HG03439 (cell line): Measurements from ENCODE around the gene SORCS2.

Experiments used
- ATAC-seq: cut with Tn5 transposase; IDR thresholded peaks from one replicate; pipeline ENCODE4 v1.9.1; 2021; ENCODE audit warnings: mild to moderate bottlenecking, moderate library complexity; ENCODE audit not compliant: unreplicated experiment

Gene SORCS2

DNA sequence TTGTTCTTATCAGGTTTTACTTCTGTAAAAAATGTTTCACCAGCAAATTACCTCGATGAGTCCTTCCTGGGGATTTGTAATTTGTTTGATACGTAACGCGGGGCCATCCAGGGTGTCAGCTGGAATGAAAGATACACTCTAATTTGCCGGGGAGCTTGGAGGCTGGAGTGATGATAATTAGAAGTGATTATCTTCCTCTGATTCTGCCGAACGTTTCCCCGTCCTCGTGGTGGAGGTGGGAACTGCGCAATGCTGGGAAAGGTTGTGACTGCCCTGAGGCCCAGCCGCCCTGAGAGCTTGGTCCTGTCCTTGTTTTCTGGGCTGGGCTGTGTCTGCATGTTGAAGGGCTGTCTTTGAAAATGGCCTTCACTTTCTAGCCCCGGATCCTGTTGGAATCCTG lies 48.0 kb downstream of the SORCS2 start:
- no peak for ATAC-seq

- ATAC-seq = no peak
Observed at GRCh38 chr4:7241597-7242125, 49.3 kb downstream of the SORCS2 start.

- no peak for ATAC-seq
Observed at GRCh38 chr4:7242766-7243165, 50.4 kb downstream of the SORCS2 start.

DNA sequence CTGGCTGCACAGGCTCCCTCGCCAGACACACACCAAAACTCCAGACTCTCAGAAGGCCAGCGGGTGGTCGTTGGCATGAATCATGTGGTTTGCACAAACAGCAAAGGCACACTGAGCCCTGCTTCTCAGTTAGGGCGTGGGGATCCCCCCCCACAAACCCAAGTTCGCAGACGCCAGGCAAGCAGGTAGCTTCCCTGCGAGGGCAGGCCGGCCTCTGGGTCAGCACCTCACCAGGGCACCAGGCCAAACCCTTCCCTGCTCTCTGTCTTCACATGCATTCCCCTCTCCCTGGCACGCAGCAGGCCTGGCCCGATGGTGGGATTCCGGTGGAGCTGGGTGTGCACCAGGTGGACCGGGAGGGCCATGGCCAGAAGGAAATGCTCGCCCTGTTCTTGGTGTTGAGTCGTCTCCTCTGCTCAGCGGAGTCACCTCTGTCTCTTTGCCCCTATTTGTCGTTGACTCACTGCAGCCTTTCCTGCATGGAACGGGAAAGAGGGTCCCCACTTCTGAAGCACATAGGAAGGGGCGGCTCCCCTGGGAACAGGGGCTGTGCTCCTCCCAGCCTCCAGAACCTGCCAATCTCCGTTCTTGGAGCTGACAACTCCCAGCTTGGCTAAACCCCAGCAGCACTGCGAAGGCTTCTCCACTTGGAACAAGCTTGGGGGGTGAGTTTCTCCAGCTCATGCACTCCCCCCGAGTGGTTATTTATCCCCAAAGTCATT lies 51.4 kb downstream of the SORCS2 start:
- ATAC-seq = no peak

DNA sequence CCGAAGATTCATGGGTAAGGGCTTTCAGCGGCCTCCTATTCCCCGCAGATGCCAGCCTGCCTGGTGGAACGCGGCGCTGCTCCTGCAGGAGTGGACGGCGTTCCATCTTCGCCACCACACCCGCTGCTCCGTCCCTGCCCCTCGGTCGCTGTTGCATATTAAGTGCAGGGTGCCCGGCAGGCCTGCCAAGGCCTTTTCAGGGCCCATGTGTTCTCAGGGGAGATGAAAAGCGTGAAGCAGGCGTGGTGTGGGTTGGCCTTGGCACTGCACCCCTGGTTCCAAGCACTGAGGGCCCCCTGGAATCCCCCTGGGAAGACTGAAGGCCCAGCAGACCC lies 52.0 kb downstream of the SORCS2 start:
- no peak for ATAC-seq

- no peak for ATAC-seq
Observed at GRCh38 chr4:7244751-7245320, 52.5 kb downstream of the SORCS2 start.

- ATAC-seq = no peak
Observed at GRCh38 chr4:7247521-7247920, 55.2 kb downstream of the SORCS2 start.

- ATAC-seq = no peak
Observed at GRCh38 chr4:7247946-7248345, 55.6 kb downstream of the SORCS2 start.

DNA sequence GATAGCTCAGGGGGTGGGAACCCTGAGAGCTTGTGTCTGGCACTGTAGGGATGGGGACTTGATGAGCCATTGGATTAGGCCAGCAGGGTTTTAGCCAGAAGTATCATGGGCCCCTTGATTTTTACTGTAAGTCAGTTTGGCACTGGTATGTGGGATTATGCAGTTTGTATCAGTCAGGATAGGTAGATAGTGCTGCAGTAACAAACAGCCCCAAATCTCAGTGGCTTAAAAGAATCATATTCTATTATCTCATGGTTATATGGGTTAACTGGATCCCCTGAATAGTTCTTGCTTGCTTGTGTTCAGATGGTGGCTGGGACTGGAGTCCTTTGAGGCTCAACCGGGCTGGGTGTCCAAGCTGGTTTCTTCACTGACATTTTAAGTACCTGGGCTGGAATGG lies 56.5 kb downstream of the SORCS2 start:
- no peak for ATAC-seq

DNA sequence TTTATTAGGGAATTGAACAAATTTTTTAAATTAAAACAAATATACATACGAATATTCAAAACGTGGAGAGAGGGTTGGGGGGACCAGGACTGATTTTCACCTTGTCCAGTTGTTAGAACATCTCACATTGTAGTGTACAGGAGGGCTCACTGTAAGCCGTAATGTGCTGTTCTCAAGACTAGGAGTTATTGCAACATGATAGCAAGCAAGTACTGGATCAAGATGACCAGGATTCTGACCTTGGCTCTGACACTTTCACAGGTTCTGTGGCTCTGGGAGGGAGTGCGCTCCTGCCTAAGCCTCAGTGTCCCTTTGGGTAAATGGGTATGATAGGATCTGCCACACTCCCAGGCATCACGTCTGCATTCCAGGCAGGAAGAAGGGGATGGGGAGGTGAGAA lies 59.0 kb downstream of the SORCS2 start:
- ATAC-seq = no peak

GRCh38 chr4:7252051-7252450 lies 59.7 kb downstream of the SORCS2 start:
- no peak for ATAC-seq

- ATAC-seq = no peak
Observed at GRCh38 chr4:7252510-7253340, 60.4 kb downstream of the SORCS2 start.

GRCh38 chr4:7253341-7253700 lies 61.0 kb downstream of the SORCS2 start:
- ATAC-seq = no peak

DNA sequence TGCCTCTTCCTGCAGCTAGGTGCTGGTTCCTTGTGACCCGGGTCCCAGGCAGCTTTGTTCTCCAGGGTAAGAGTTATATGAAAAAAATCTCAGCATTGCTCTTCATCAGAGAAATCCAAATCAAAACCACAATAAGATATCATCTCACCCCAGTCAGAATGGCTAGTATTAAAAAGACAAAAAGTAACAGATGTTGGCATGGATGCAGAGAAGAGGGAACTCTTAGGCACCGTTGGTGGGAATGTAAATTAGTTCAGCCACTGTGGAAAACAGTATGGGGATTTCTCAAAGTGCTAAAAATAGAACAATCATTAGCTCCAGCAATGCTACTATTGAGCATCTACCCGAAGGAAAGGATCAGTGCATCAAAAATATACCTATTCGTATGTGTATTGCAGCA lies 61.5 kb downstream of the SORCS2 start:
- ATAC-seq = no peak

GRCh38 chr4:7254736-7255487 lies 62.6 kb downstream of the SORCS2 start:
- ATAC-seq = peak; percentile 87

DNA sequence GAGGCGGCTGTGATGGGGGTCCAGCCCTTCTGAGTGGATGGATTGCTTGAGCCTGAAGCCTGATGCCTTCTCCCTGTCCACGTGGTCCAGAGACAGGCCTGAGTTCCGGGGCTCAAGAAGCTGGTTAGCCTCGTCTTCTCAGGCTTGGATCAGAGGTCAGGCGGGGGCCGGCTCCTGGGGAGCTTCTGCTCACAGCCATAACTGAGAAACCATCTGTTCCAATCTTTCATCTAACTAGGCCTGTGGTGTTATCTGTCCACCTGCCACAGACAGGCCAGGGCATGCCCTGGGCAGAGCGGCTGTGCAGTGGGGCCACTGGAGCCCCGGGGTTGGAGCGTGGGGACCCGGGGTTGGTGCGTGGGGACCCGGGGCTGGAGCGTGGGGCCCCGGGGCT lies 63.1 kb downstream of the SORCS2 start:
- ATAC-seq = no peak

GRCh38 chr4:7255996-7256395 lies 63.7 kb downstream of the SORCS2 start:
- no peak for ATAC-seq

DNA sequence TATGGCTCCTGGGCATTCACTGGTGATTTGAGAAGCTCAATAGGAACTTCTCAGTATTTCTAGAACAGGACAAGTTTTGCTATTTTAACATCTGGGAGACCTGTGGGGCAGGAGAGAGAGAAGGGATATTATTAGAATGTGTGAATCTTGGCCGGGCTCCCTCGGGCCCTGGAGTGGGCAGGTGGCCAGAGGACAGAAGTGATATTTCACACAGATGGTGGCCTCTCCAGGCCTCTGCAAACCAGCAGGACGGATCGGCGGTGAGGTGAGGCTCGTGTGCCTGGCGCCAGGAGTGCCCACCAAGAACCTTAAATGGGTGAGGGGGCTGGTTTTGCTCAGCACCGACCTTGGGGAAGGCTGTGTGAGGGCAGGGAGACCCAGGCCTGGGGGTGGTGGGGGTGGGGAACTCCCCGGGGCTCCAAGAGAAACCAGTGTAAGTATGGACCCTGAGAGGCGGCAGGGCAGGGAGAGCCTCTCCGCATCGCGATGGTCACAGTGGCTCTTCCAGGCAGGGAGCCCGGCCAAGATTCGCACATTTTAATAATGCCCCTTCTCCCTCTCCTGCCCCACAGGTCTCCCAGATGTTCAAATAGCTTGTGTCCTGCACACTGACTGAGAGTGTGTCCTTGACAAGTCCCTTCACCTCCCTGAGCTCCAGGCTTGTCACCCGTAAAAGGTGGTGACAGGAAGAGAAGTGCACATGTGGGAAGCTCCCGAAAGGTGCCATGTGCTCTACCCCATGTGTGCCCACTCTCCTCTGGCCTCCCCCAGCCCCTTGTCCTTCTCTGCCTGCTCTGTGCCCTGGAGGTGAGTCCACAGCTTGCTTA lies 64.9 kb downstream of the SORCS2 start:
- no peak for ATAC-seq

- ATAC-seq = no peak
Observed at GRCh38 chr4:7259039-7259438, 66.7 kb downstream of the SORCS2 start.

GRCh38 chr4:7260569-7260968 lies 68.2 kb downstream of the SORCS2 start:
- no peak for ATAC-seq
